Umbilical cord (tissue), 2 donors: ENCODE measurements around the gene DENND10. TPM values are rescaled to one million over a fixed set of nuclear protein-coding genes. Genes with fewer than 3 reads are reported as not detected.
"Not testable (repeated sequence)": the region's sequence is repeated elsewhere in the genome, so short reads cannot be mapped to it uniquely, and the experiment has no call there.

Experiments
- DNase-seq: peaks from one replicate; pipeline ENCODE4 v3.0.0-alpha.2; 2015; ENCODE audit warnings: low spot score
- total RNA-seq: library from RNA; depleted of rRNA; stranded (reverse); fragments of >200 nt; gene quantifications from one replicate; pipeline ENCODE4 v1.2.3, GENCODE V29; 2014; ENCODE audit warnings: low replicate concordance; ENCODE audit not compliant: insufficient read depth

DENND10 gene
- total RNA-seq = 59.2 TPM

GRCh38 chr10:119103903-119104653, at the start of gene DENND10:
Gene DENND10 (plus strand): TSS chr10:119104113. CDS start chr10:119104143, 30 bp downstream.
- DNase-seq = peak; percentile 76

- DNase-seq = no peak
These were observed 48.4 kb upstream of the DENND10 start for GRCh38 chr10:119055472-119055871.

DNA sequence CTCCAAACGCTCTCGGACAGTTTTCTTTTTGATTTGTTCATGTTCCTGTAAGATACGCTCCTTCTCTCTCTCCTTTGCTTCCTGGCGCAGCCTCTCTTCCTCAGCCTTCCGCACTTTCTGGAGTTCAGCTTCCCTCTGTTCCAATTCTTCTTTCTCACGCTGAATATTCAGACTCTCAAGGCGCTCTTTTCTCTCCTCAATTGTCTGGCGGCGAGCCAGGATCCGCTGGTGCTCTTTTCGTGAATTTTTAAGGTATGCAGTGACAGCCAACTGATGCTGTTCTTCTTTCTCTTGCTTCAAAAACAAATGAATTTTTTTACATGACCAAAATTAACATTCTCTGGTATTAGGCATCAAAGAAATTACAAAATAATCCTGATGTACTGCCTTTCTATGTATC, 45.9 kb upstream of the DENND10 start:
- DNase-seq = no peak

GRCh38 chr10:119059557-119059956, 44.4 kb upstream of the DENND10 start:
- no peak for DNase-seq

- no peak for DNase-seq
These were observed 43.8 kb upstream of the DENND10 start for GRCh38 chr10:119060107-119060506.

- no peak for DNase-seq
These were observed 42.6 kb upstream of the DENND10 start for GRCh38 chr10:119061352-119061751.

- no peak for DNase-seq
These were observed 42.0 kb upstream of the DENND10 start for GRCh38 chr10:119061926-119062325.

DNA sequence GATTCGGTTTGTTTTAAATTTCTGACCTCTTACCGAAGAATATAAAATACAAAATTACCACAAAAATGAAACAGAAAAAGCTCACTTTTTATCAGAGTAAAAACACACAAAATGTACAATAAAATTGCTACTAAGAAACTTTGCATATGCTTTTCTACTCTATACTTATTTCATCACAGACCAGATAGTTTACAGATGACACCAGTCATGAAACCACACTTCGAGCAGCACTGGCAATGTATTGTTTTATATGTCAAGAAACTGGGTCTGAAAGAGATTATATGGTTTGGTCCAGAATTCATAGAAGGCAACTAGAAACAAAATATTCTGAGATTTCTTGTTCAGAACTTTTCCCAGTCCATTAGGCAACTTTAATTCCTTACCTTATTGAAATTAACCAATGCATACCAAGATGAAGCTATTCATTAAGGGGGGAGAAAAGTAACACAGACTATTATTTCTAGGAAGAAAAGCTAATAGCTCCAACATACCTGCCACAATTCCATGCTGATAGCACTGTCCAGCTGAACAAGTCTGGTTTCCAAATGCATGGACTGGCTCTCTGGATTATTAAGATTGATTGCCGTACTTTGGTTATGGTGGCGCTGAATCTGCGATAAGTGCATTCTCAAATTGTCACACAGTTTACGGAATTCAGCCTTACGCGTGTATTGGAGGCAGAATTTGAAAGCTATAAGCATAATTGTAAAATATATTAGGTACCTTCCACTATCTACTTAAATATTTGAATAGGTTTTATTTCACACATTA, 33.3 kb upstream of the DENND10 start:
- DNase-seq = no peak

DNA sequence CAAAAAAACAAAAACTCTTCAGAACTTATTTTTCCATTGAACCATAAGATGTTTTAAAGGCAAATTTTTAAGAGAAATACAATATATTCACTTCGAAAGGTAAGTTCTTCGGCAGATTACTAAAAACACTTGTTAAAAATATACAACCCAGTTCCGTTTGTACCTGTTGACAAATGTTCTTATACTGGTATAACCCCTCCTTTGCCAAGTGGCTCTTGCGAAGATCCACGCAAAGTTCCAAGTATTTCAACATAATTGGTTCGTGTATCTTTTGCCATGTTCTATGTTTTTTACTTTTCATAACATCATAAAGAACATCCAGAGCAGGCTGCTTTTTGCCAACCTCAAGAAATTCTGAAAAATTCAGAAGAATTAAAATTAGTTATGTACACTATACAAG, 30.3 kb upstream of the DENND10 start:
- DNase-seq = no peak

GRCh38 chr10:119078422-119079179, 25.3 kb upstream of the DENND10 start:
- DNase-seq = no peak

- peak; percentile 83 for DNase-seq
These were observed 24.1 kb upstream of the DENND10 start for GRCh38 chr10:119079599-119080520.

DNA sequence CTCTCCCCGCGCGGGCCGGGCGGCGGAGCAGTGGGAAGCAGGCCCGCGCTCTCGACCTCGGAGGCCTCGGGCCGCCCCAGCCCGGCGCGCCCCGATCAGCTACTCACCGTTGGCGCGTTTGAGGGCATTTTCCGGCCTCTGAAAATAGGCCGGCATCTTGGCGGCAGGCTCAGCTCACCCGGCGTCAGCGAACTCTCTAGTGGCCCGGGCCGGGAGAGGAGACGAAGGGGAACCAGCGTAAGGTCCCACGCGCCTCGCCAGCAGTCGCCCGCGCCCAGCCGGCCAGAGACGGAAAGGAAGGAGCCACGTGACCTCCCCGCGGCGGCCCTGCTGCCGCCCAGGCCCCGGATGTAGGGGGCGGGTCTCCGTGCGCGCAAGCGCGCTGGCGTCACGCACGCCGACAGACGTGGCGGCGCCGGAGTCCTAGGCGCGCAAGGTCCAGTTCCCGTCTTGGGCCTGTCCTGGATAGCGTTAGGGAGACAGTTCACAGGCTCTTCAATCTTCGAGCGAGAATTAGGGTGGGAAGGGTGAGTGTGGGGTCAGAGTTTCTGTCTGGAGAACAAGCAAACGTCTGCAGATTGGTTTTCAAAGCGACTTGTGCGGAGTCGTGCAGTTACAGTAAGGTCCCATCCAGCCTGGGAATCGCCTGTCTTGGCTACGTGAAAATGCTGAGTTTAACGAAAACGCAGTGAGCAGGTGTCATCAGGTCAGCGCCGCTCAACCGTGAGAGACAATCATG, 23.2 kb upstream of the DENND10 start, which contains the start of gene EIF3A:
Gene EIF3A (minus strand): TSS at position 297 of the 739 bp plus-strand sequence. CDS start 141 bp downstream, at position 156.
- peak; percentile 95 for DNase-seq

DNA sequence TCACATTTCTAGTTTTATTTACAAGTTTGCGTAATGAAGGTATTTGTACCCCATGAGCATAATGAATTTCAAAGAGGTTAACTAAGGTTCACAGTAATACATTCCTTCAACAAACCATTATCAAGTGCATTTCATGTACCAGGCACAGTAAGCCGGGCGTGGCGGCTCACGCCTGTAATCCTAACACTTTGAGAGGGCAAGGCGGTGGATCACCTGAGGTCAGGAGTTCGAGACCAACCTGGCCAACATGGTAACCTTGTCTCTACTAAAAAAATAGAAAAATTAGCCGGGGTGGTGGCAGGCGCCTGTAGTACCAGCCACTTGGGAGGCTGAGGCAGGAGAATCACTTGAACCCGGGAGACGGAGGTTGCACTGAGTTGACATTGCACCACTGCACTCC, 19.0 kb upstream of the DENND10 start:
- no peak for DNase-seq

- DNase-seq = no peak
These were observed 16.5 kb upstream of the DENND10 start for GRCh38 chr10:119087271-119087882.

GRCh38 chr10:119090026-119090795, 13.7 kb upstream of the DENND10 start:
- DNase-seq = no peak

DNA sequence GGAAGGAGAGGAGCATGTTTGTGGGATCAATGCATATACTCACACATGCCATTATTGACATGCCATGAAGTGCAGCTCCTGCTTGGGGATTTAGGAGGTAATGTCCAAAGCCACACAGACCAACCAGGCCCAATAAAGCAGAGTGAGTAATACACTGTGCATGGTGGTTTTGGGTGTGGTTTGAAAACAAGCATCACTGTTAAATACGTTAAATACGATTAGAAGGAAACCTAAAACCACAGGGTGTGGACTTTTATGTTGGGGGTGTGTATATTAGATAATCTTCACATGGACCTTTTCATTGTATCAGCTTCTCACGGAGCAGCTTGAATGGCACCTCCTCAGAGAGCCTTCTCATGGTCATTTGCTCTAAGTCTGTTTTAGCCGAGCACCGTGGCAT, 12.9 kb upstream of the DENND10 start:
- peak; percentile 79 for DNase-seq

GRCh38 chr10:119095640-119096039, 8.3 kb upstream of the DENND10 start:
- DNase-seq = no peak

DNA sequence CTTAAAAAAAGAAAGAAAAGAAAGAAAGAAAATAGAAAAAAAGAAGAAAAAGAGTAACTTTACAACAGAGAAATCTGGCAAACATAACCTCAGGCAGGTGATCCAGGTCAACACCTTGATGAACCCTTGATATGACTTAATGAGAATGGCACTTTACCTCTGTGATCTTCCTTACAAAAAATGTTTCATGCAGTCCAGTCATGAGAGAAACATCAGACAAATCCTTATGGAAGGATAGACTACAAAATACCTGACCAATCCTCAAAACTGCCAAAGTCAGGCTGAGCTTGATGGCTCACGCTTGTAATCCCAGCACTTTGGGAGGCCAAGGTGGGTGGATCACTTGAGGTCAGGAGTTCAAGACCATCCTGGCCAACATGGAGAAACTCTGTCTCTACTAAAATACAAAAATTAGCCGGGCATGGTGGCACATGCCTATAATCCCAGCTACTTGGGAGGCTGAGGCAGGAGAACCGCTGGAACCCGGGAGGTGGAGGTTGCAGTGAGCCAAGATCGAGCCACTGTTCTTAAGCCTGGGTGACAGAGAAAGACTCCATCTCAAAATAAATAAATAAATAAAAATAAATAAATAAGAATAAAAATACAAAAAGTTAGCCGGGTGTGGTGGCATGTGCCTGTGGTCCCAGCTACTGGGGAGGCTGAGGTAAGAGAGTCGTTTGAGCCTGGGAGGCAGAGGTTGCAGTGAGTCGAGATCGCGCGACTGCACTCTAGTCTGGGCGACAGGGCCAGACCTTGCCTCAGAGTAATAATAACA, 7.1 kb upstream of the DENND10 start:
- DNase-seq = not testable (repeated sequence)
